ENCODE results near the gene FIBCD1.

The FIBCD1 gene

DNA sequence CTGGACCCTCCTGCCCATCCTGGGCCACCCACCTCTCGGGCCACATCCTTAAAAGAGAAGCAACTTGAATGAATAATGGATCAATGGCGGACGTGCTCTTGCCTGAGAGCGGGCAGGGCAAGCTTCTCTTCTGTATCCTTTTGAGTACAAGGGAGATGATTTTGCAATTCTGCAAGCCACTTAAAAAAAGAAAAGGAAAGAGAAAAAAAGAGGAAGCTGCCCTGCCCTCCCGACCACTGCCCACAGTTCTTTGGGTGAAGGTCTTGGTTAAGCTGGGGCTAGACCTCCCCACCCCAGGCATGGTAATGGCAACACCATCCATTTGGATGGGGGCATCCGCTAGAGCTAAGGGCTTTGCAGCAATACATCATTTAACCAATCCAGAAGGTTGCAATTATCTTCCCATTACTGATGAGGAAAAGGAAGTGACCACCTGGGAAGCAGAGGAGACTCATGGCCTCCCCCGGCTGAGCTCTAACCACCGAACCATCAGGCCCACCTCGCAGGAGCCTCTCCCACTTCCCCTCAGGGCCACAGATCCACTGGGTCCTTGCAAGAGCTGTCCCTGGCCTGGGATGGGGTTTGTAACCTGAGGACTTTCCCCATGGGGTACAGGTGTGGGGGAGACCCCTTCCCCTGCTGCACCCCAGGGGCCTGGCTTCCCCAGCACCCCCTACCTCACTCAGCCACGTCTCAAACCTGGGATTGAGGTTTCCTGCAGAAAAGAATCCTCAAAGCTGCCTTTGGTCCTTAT lies 42.1 kb upstream of the FIBCD1 start:
- TF ChIP-seq, protein P1, sequence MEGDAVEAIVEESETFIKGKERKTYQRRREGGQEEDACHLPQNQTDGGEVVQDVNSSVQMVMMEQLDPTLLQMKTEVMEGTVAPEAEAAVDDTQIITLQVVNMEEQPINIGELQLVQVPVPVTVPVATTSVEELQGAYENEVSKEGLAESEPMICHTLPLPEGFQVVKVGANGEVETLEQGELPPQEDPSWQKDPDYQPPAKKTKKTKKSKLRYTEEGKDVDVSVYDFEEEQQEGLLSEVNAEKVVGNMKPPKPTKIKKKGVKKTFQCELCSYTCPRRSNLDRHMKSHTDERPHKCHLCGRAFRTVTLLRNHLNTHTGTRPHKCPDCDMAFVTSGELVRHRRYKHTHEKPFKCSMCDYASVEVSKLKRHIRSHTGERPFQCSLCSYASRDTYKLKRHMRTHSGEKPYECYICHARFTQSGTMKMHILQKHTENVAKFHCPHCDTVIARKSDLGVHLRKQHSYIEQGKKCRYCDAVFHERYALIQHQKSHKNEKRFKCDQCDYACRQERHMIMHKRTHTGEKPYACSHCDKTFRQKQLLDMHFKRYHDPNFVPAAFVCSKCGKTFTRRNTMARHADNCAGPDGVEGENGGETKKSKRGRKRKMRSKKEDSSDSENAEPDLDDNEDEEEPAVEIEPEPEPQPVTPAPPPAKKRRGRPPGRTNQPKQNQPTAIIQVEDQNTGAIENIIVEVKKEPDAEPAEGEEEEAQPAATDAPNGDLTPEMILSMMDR (IDR thresholded peaks at IDR 0.05; ENCODE audit: borderline replicate concordance, insufficient read depth, low read depth, low read length), result no peak

DNA sequence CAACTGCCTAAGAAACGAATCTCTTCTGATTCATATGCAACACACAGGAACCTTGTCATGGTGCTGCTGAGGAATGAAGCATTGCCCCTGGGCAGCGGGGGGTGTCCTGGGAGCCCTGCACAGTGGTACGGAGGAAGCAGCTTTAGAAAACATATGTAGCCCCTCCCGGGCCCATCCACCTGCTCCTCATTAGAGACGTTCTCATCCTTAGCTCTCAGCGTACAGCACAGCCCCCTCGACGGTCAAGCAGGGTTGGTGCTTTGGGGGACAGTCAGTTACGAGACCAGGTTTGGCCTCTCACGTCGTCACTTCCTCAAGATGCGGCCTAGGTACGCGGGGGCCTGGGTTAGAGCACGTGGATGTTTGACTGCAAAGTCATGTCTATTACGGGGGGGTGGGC lies 41.5 kb upstream of the FIBCD1 start:
- H3K4me3 ChIP-seq (ENCODE audit: low read depth, low read length), result no peak overlapping the region
- TF ChIP-seq, protein P1 (IDR thresholded peaks at IDR 0.05; ENCODE audit: borderline replicate concordance, insufficient read depth, low read depth, low read length), result no peak

More for the DNA sequence above, 42.1 kb upstream of the FIBCD1 start:
- H3K4me3 ChIP-seq (ENCODE audit: low read depth, low read length), result no peak overlapping the region

DNA sequence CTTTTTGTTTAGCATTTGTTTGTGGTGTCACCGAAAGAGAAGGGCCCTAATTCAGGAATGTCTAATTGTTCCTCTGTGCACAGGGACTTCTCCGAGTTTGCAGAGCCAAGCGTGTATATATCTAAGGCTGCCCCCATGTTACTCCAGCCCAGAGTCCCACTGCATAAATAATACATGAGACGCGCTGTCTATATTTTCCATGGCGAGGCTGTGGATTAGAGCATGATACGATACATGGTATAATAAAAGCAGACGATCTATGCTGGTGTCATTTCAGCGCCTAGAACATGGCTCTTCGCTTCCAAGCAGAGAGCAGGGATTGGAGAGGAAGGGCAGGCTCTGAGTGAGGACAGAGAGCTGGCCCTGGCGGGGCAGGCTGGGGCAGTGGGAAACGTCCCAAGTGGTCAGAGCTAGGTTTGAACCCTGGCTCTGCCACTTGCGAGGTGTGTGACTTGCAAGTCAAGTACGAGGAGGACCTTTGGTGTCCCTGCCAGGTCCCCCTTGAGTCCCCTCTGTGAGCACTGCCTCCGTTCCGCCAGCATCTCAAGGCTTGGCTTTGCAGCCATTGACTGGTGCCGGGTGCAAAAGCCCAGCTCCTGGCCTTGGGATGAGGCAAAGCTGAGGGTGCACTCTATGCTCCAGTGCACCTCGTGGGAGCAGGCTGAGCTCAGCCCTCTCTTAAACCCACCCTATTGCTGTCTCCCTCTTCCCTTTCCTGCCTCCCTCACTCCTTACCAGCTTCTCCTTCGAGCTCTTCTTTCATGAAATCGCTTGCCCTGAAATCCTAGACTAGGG lies 40.7 kb upstream of the FIBCD1 start:
- TF ChIP-seq, protein P1 (IDR thresholded peaks at IDR 0.05; ENCODE audit: borderline replicate concordance, insufficient read depth, low read depth, low read length), result no peak
- no peak overlapping the region for H3K4me3 ChIP-seq (ENCODE audit: low read depth, low read length)

DNA sequence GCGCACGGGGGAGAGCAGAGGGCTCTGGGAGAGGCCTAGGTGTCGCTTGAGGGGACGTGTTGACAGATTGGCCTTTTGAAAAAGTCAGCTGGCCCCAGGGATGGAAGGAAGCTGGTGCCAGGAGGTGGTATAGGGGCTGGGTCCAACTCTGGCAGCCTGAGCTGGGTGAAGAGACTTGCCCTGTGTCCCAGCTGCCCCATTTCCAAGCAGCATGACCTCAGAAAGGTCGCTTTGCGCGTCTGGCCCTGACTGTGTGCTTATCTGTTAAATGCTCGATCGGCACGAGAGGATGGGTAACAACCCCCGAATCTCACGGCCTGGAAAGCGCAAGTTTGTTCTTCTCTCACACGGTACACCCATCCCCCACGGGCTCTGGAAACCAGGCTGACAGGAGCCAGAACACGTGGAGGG lies 38.8 kb upstream of the FIBCD1 start:
- H3K4me3 ChIP-seq (ENCODE audit: low read depth, low read length), result no peak overlapping the region
- TF ChIP-seq, protein P1 (IDR thresholded peaks at IDR 0.05; ENCODE audit: borderline replicate concordance, insufficient read depth, low read depth, low read length), result no peak

DNA sequence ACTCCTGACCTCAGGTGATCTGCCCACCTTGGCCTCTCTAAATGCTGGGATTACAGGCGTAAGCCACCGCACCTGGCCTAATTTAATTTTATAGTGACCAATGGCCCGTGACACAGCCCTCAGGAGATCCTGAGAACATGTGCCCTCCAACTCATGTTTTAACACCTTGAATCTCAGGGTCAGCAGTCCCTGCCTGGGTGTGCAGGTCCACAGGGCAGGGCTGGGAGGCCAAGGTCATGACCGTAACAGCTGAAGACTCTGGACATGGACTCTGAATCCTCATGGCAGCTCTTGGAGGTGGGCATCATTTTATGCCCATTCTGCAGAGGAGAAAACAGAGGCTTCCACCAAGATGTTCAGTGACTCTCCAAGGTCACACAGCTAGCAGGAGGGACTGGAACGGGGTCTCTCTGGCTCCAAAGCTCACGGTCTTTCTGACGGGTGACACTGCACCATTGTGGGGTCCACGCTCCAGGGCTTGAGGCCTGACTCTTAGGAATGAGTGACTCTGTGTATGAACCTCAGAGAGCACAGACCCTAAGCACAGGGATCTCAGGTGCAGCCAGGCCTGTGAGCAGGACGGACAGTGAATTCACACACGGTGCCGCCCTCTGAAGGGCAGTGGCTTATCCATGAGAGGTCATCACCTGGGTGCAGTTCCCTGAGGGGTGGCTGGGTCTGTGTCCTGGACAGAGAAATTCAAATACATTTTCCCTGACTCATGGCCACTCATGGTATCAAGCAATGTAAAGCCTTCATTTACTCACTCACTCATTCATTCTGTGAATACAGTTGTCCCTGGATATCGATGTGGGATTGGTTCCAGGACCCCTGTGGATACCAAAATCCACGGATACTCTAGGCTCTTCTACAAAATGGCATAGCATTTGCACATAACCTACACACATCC lies 37.1 kb upstream of the FIBCD1 start:
- H3K4me3 ChIP-seq (ENCODE audit: low read depth, low read length), result no peak overlapping the region

DNA sequence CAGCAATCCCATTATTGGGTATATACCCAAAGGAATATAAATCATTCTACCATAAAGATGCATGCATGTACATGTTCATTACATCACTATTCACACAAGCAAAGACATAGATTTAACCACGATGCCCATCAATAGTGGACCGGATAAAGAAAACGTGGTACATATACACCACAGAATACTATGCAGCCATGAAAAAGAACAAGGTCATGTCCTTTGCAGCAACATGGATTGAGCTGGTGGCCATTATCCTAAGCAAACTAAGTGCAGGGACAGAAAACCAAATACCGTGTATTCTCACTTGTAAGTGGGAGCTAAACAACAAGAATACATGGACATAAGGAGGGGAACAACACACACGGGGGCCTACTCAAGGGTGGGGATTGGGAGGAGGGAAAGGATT lies 36.1 kb upstream of the FIBCD1 start:
- TF ChIP-seq, protein P1 (IDR thresholded peaks at IDR 0.05; ENCODE audit: borderline replicate concordance, insufficient read depth, low read depth, low read length), result no peak
- H3K4me3 ChIP-seq (ENCODE audit: low read depth, low read length), result no peak overlapping the region

More for the DNA sequence above, 37.1 kb upstream of the FIBCD1 start:
- TF ChIP-seq, protein P1 (IDR thresholded peaks at IDR 0.05; ENCODE audit: borderline replicate concordance, insufficient read depth, low read depth, low read length), result no peak
